Esophagus muscularis mucosa (tissue), 3 donors: ENCODE results near the gene HSPA12B.

Experiments
- POLR2AphosphoS5 ChIP-seq, 2 donors: sonication (generic); formaldehyde crosslinking; IDR thresholded peaks; one replicate each; pipeline ENCODE4 v1.6.1; 2017; ENCODE audit warnings: antibody characterized with exemption in 2 of 2
- TF ChIP-seq, protein P1 (sequence below), 3 experiments: fragments of 200-600 bp in 2 of 3; fragments of 450-650 bp in 1 of 3; sonication (generic) in 2 of 3; IDR thresholded peaks; one replicate each; pipeline ENCODE4 v1.5.1; 2017 to 2019; ENCODE audit warnings: antibody characterized with exemption in 3 of 3, mild to moderate bottlenecking in 2 of 3, moderate library complexity in 1 of 3

DNA sequence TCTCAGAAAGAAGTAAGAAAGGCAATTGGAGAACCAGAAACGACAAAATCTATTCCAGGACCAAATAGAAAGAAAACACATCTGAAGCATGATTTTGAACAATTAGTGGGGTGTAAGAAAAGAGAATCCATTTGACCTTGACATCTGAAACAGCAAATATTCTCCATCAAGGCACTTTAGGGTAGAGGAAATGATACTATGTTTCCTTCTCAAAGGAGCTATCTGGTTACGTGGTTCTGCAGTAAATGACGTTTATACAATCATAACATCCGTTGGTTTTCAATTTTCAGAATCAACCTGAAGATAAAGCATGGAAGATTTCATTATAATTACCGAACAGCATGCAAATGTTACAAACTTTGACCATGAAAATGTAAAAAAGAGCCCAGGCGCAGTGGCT is 11.9 kb upstream of the HSPA12B start:
- TF ChIP-seq, protein P1, sequence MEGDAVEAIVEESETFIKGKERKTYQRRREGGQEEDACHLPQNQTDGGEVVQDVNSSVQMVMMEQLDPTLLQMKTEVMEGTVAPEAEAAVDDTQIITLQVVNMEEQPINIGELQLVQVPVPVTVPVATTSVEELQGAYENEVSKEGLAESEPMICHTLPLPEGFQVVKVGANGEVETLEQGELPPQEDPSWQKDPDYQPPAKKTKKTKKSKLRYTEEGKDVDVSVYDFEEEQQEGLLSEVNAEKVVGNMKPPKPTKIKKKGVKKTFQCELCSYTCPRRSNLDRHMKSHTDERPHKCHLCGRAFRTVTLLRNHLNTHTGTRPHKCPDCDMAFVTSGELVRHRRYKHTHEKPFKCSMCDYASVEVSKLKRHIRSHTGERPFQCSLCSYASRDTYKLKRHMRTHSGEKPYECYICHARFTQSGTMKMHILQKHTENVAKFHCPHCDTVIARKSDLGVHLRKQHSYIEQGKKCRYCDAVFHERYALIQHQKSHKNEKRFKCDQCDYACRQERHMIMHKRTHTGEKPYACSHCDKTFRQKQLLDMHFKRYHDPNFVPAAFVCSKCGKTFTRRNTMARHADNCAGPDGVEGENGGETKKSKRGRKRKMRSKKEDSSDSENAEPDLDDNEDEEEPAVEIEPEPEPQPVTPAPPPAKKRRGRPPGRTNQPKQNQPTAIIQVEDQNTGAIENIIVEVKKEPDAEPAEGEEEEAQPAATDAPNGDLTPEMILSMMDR (IDR thresholded peaks at IDR 0.05) = no peak
- no peak for TF ChIP-seq POLR2AphosphoS5 (IDR thresholded peaks at IDR 0.05)
